NCI-H2029 (cell line): ENCODE measurements around the gene TRIM23.
"Not testable (repeated sequence)": the region's sequence is repeated elsewhere in the genome, so short reads cannot be mapped to it uniquely, and the experiment has no call there.

Source experiments
- DNase-seq: peaks from one replicate; lab custom pipeline; 2025; lab: John Stamatoyannopoulos, UW

The TRIM23 gene

GRCh38 chr5:65624025-65624570 is at the start of gene TRIM23:
TRIM23 (minus strand) TSS chr5:65624333; CDS start chr5:65624274, 59 bp downstream.
- DNase-seq: peak; percentile 91

GRCh38 chr5:65672796-65673195 is 48.7 kb upstream of the TRIM23 start:
- DNase-seq: no peak

- no peak for DNase-seq
Measured at GRCh38 chr5:65668696-65669095, 44.6 kb upstream of the TRIM23 start.

- no peak for DNase-seq
Measured at GRCh38 chr5:65663804-65664521, 39.8 kb upstream of the TRIM23 start.

GRCh38 chr5:65654713-65655112 is 30.6 kb upstream of the TRIM23 start:
- no peak for DNase-seq

- DNase-seq: no peak
Measured at GRCh38 chr5:65651144-65651543, 27.0 kb upstream of the TRIM23 start.

- DNase-seq: no peak
Measured at GRCh38 chr5:65647941-65648340, 23.8 kb upstream of the TRIM23 start.

GRCh38 chr5:65646938-65647337 is 22.8 kb upstream of the TRIM23 start:
- no peak for DNase-seq

GRCh38 chr5:65640240-65640639 is 16.1 kb upstream of the TRIM23 start:
- DNase-seq: no peak

GRCh38 chr5:65630981-65631380 is 6.8 kb upstream of the TRIM23 start:
- DNase-seq: no peak

GRCh38 chr5:65625743-65626142 is 1.6 kb upstream of the TRIM23 start:
- DNase-seq: no peak

GRCh38 chr5:65624571-65625555 is 730 bp upstream of the TRIM23 start, which contains the start of the genes SHLD3 and TRAPPC13:
SHLD3 (plus strand) TSS chr5:65625027; CDS start chr5:65629588, 4,561 bp downstream.
TRAPPC13 (plus strand) TSS chr5:65625027; CDS start chr5:65625061, 34 bp downstream.
- DNase-seq: peak; percentile 91

GRCh38 chr5:65623482-65623881 is 651 bp downstream of the TRIM23 start:
- DNase-seq: no peak

- DNase-seq: not testable (repeated sequence)
Measured at GRCh38 chr5:65621961-65622360, 2.2 kb downstream of the TRIM23 start.

- no peak for DNase-seq
Measured at GRCh38 chr5:65620021-65620420, 4.1 kb downstream of the TRIM23 start.

GRCh38 chr5:65612298-65612907 is 11.7 kb downstream of the TRIM23 start:
- peak; percentile 0 for DNase-seq

- peak; percentile 83 for DNase-seq
Measured at GRCh38 chr5:65611524-65611923, 12.6 kb downstream of the TRIM23 start.

GRCh38 chr5:65601761-65602160 is 22.4 kb downstream of the TRIM23 start:
- DNase-seq: not testable (repeated sequence)

GRCh38 chr5:65588694-65589093 is 35.4 kb downstream of the TRIM23 start:
- DNase-seq: no peak

- DNase-seq: no peak
Measured at GRCh38 chr5:65577141-65577540, 47.0 kb downstream of the TRIM23 start.

GRCh38 chr5:65570598-65571226 is 53.4 kb downstream of the TRIM23 start:
- no peak for DNase-seq
